Tibial nerve (tissue), 4 donors: Measurements from ENCODE around the gene TMEM9. TPM values are rescaled to one million over a fixed set of nuclear protein-coding genes. Genes with fewer than 3 reads are reported as not detected.

Source experiments
- DNase-seq, 2 donors: peaks; one replicate each; pipeline ENCODE4 v3.0.0-alpha.2; 2019; ENCODE audit warnings: low spot score in 2 of 2
- H3K27ac ChIP-seq, 4 donors: fragments of 200-600 bp; sonication (generic) in 3 of 4; one replicate each; pipeline ENCODE4 v1.5.1; 2017 to 2019; ENCODE audit warnings: mild to moderate bottlenecking in 1 of 4
- H3K27me3 ChIP-seq, 2 donors: fragments of 200-600 bp; sonication (generic) in 1 of 2; one replicate each; pipeline versions ENCODE4 v1.5.1 to v1.6.0; 2017 to 2019
- H3K36me3 ChIP-seq, 3 donors: fragments of 200-600 bp; sonication (generic); one replicate each; pipeline ENCODE4 v1.5.1; 2018 to 2019
- H3K4me1 ChIP-seq, 4 donors: fragments of 200-600 bp; sonication (generic) in 3 of 4; one replicate each; pipeline ENCODE4 v1.5.1; 2017 to 2019
- H3K4me3 ChIP-seq, 4 donors: fragments of 200-600 bp; sonication (generic) in 3 of 4; one replicate each; pipeline ENCODE4 v1.5.1; 2017 to 2019; ENCODE audit warnings: mild to moderate bottlenecking in 1 of 4, moderate library complexity in 1 of 4
- H3K9me3 ChIP-seq, 4 donors: fragments of 200-600 bp; sonication (generic) in 3 of 4; one replicate each; pipeline ENCODE4 v1.5.1; 2017 to 2019
- EP300 ChIP-seq, 2 donors: sonication (generic); formaldehyde crosslinking; IDR thresholded peaks; one replicate each; pipeline ENCODE4 v1.6.1; 2017; ENCODE audit warnings: antibody characterized with exemption in 2 of 2, mild to moderate bottlenecking in 1 of 2
- POLR2A ChIP-seq, 2 donors: fragments of 450-650 bp; IDR thresholded peaks; one replicate each; pipeline ENCODE4 v1.6.1; 2017; ENCODE audit warnings: antibody characterized with exemption in 2 of 2, mild to moderate bottlenecking in 2 of 2, moderate library complexity in 2 of 2
- WGBS, 2 donors: methylation state at CpG; one replicate each; pipeline ENCODE4 v1.1.5; 2018; 5-methylcytosine and 5-hydroxymethylcytosine counted together
- total RNA-seq, 4 donors: library from RNA; depleted of rRNA; stranded (reverse); fragments of >200 nt; gene quantifications; one replicate each; pipeline ENCODE4 v1.1.0, GENCODE V29; 2016
- TF ChIP-seq, protein P1 (sequence below), 5 experiments: fragments of 200-600 bp in 3 of 5; fragments of 450-650 bp in 2 of 5; sonication (generic) in 3 of 5; IDR thresholded peaks; one replicate each; pipeline ENCODE4 v1.5.1; 2016 to 2019; ENCODE audit warnings: antibody characterized with exemption in 5 of 5, mild to moderate bottlenecking in 3 of 5, moderate library complexity in 2 of 5

The TMEM9 gene
- total RNA-seq, 4 donors from 2014 or later = 57.9 to 73.9 (median 66.3) TPM

GRCh38 chr1:201170533-201171062 is 16.3 kb upstream of the TMEM9 start:
- 2 to 4% methylated on average over 9 to 17 of the region's 26 CpGs for WGBS, 2 donors
- H3K36me3 ChIP-seq = no peaks in the 10 kb centered on the region
- peak; percentile 42 to 94 for TF ChIP-seq EP300 (IDR thresholded peaks at IDR 0.05)
- TF ChIP-seq, protein P1, sequence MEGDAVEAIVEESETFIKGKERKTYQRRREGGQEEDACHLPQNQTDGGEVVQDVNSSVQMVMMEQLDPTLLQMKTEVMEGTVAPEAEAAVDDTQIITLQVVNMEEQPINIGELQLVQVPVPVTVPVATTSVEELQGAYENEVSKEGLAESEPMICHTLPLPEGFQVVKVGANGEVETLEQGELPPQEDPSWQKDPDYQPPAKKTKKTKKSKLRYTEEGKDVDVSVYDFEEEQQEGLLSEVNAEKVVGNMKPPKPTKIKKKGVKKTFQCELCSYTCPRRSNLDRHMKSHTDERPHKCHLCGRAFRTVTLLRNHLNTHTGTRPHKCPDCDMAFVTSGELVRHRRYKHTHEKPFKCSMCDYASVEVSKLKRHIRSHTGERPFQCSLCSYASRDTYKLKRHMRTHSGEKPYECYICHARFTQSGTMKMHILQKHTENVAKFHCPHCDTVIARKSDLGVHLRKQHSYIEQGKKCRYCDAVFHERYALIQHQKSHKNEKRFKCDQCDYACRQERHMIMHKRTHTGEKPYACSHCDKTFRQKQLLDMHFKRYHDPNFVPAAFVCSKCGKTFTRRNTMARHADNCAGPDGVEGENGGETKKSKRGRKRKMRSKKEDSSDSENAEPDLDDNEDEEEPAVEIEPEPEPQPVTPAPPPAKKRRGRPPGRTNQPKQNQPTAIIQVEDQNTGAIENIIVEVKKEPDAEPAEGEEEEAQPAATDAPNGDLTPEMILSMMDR (IDR thresholded peaks at IDR 0.05) = no peak
- TF ChIP-seq POLR2A (IDR thresholded peaks at IDR 0.05) = peak; percentile 85 to 94
- peak; percentile 91 to 94 for DNase-seq
- H3K9me3 ChIP-seq = no peaks in the 10 kb centered on the region
- peak overlapping the region; percentile 83 to 94 (median 89) for H3K27ac ChIP-seq
- no peaks in the 10 kb centered on the region for H3K27me3 ChIP-seq
- peaks cover 0 to 13% (median 3%) of the 10 kb centered on the region in 4 donors for H3K4me1 ChIP-seq
- H3K4me3 ChIP-seq = peak overlapping the region; percentile 55 to 78 (median 70)

- H3K36me3 ChIP-seq = no peaks in the 10 kb centered on the region
- DNase-seq = no peak
- H3K9me3 ChIP-seq = no peaks in the 10 kb centered on the region
- 56 to 71% methylated on average over 2 of the region's 2 CpGs for WGBS, 2 donors
- TF ChIP-seq, protein P1 (IDR thresholded peaks at IDR 0.05) = no peak
- TF ChIP-seq EP300 (IDR thresholded peaks at IDR 0.05) = no peak
- peak overlapping the region; percentile 38 to 94 (median 82) for H3K27ac ChIP-seq
- H3K4me1 ChIP-seq = peaks cover 0 to 13% (median 3%) of the 10 kb centered on the region in 4 donors
- H3K4me3 ChIP-seq = peak overlapping the region in 2 of 4 donors; percentile 55 to 78
- H3K27me3 ChIP-seq = no peaks in the 10 kb centered on the region
Observed at GRCh38 chr1:201169971-201170532, 15.8 kb upstream of the TMEM9 start.

DNA sequence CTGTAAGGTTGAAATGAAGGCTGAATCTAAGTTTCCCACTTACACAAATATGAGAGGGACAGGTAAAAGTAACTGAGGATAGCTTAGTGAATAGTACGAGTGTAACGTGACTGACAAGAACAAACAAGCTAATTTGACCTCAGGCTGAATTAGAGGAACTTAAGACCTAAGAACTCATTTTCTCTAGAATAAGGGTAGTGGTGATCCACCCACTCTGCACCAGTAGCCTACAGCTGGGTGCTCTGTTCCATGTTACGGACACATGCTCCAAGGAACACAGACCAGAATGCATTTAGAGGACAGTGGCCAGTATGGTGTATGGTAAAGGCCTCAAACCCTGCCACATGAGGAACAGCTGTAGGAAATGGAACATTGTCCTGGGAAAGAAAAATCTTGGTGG is 14.9 kb upstream of the TMEM9 start:
- TF ChIP-seq POLR2A (IDR thresholded peaks at IDR 0.05) = no peak
- TF ChIP-seq, protein P1 (IDR thresholded peaks at IDR 0.05) = no peak
- no peak for TF ChIP-seq EP300 (IDR thresholded peaks at IDR 0.05)
- Histone ChIP-seq H3K27ac (no peak overlapping the region), H3K27me3 (no peaks in the 10 kb centered on the region), H3K36me3 (no peaks in the 10 kb centered on the region), H3K4me3 (no peak overlapping the region), H3K9me3 (no peaks in the 10 kb centered on the region), H3K4me1 (peaks cover 0 to 13% (median 3%) of the 10 kb centered on the region in 4 donors)
- 64 to 73% methylated on average over 3 of the region's 3 CpGs for WGBS, 2 donors
- no peak for DNase-seq

DNA sequence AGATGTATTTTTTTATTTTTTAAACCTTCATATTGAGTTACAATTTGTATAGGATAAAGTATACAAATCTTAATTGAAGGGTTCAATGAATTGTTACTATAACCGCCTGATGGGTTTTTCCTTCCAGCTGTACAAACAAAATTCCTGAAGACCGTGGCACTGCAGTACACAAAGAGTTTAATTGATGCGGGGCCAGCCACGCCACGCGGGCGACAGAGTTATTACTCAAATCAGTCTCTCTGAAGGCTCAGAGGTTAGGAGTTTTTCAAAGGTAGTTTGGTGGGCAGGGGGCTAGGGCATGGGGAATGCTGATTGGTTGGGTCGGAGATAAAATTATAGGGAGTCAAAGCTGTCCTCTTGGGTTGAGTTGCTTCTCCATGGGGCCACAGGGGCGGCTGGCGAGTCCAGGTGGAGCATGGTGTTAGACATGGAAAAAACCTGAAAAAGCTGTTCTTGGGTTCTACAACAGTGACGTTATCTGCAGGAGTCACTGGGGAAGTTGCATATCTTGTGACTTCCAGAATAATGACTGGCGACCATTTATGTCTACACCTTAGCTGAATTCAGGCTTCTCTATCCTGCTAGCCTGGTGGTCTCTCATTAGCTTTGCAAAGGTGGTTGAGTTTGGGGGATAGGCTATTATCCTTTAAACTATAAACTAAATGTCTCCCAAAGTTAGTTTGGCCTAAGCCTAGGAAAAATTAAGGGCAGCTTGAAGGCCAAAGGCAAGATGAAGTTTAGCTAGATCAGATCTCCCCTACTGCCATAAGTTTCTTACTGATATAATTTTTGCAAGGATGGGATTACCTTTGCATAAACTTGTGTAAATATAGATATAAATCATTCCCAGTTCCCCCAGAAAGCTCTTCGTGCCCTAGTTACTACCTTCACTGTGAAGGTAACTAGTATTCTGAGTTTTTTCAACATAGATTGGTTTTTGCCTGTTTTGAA is 13.0 kb upstream of the TMEM9 start:
- 55 to 57% methylated on average over 13 of the region's 13 CpGs for WGBS, 2 donors
- H3K4me3 ChIP-seq = no peak overlapping the region
- TF ChIP-seq, protein P1 (IDR thresholded peaks at IDR 0.05) = no peak
- TF ChIP-seq EP300 (IDR thresholded peaks at IDR 0.05) (no peak), POLR2A (IDR thresholded peaks at IDR 0.05) (no peak)
- no peak for DNase-seq
- H3K27me3 ChIP-seq = no peaks in the 10 kb centered on the region
- H3K27ac ChIP-seq = no peak overlapping the region
- H3K36me3 ChIP-seq = no peaks in the 10 kb centered on the region
- H3K9me3 ChIP-seq = no peaks in the 10 kb centered on the region
- peaks cover 0 to 13% (median 3%) of the 10 kb centered on the region in 4 donors for H3K4me1 ChIP-seq

- DNase-seq = no peak
- Histone ChIP-seq H3K4me1 (no peaks in the 10 kb centered on the region), H3K4me3 (no peak overlapping the region), H3K36me3 (no peaks in the 10 kb centered on the region), H3K27me3 (no peaks in the 10 kb centered on the region), H3K27ac (no peak overlapping the region), H3K9me3 (no peaks in the 10 kb centered on the region)
- TF ChIP-seq EP300 (IDR thresholded peaks at IDR 0.05) (no peak), POLR2A (IDR thresholded peaks at IDR 0.05) (no peak)
- TF ChIP-seq, protein P1 (IDR thresholded peaks at IDR 0.05) = no peak
- WGBS, 2 donors = 70 to 73% methylated on average over 7 of the region's 7 CpGs
Observed at GRCh38 chr1:201164645-201165044, 10.4 kb upstream of the TMEM9 start.
